Loucy (cell line): Measurements from ENCODE around the gene PUDP.
A peak's percentile ranks its signal among the peaks of the same experiment; 100 is the strongest.

Experiments
- H2AFZ ChIP-seq: fragments of 200-600 bp; sonication (generic); 2 replicates; pipeline ENCODE4 v1.6.0; 2016; ENCODE audit warnings: antibody characterized with exemption, mild to moderate bottlenecking, low read length, moderate library complexity
- H3F3A ChIP-seq: fragments of 200-600 bp; 2 replicates; pipeline ENCODE4 v1.6.0; 2016; ENCODE audit warnings: antibody characterized with exemption, low read depth, mild to moderate bottlenecking
- H3K27me3 ChIP-seq: fragments of 200-600 bp; sonication (generic); 2 replicates; pipeline ENCODE4 v1.6.1; 2014; ENCODE audit warnings: low read length, mild to moderate bottlenecking; ENCODE audit not compliant: insufficient read depth, poor library complexity, severe bottlenecking
- H3K36me3 ChIP-seq: fragments of 200-600 bp; sonication (generic); 2 replicates; pipeline ENCODE4 v1.6.1; 2016; ENCODE audit warnings: low read length; ENCODE audit not compliant: insufficient read depth
- H3K4me1 ChIP-seq: fragments of 200-600 bp; sonication (generic); 2 replicates; pipeline ENCODE4 v1.5.1; 2014; ENCODE audit warnings: low read length, mild to moderate bottlenecking; ENCODE audit not compliant: insufficient read depth, poor library complexity, severe bottlenecking
- H3K4me2 ChIP-seq: fragments of 200-600 bp; sonication (generic); 2 replicates; pipeline ENCODE4 v1.6.0; 2014; ENCODE audit warnings: antibody characterized with exemption, low read length, low read depth, mild to moderate bottlenecking; ENCODE audit not compliant: poor library complexity, severe bottlenecking
- H3K4me3 ChIP-seq: fragments of 200-600 bp; sonication (generic); 2 replicates; pipeline ENCODE4 v1.5.1; 2014; ENCODE audit warnings: low read length, mild to moderate bottlenecking, mixed read lengths; ENCODE audit not compliant: poor library complexity, severe bottlenecking
- H3K79me2 ChIP-seq: fragments of 200-600 bp; sonication (generic); 2 replicates; pipeline ENCODE4 v1.6.1; 2014; ENCODE audit warnings: low read length; ENCODE audit not compliant: insufficient read depth
- H3K9ac ChIP-seq: fragments of 200-600 bp; sonication (generic); 2 replicates; pipeline ENCODE4 v1.6.0; 2014; ENCODE audit warnings: mild to moderate bottlenecking, low read depth, low read length, moderate library complexity; ENCODE audit not compliant: poor library complexity, severe bottlenecking
- H3K9me2 ChIP-seq: fragments of 200-600 bp; sonication (generic); replicated peaks from 2 replicates; pipeline ENCODE4 v1.6.1; 2016; ENCODE audit warnings: low read depth, low read length, mixed read lengths
- H3K9me3 ChIP-seq: fragments of 200-600 bp; sonication (generic); 2 replicates; pipeline ENCODE4 v1.6.1; 2014; ENCODE audit warnings: mild to moderate bottlenecking, antibody characterized with exemption, low read length, low read depth; ENCODE audit not compliant: insufficient read depth
- H4K20me1 ChIP-seq: fragments of 200-600 bp; sonication (generic); 2 replicates; pipeline ENCODE4 v1.6.0; 2014; ENCODE audit warnings: antibody characterized with exemption, low read length, mild to moderate bottlenecking; ENCODE audit not compliant: insufficient read depth, poor library complexity, severe bottlenecking
- CTCF ChIP-seq: fragments of 200-600 bp; sonication (generic); conservative IDR thresholded peaks from 2 replicates; pipeline ENCODE4 v1.5.1; 2014; ENCODE audit warnings: mild to moderate bottlenecking, antibody characterized with exemption, low read length
- EZH2phosphoT487 ChIP-seq: fragments of 200-600 bp; IDR thresholded peaks from 2 replicates; pipeline ENCODE4 v1.6.1; 2018; ENCODE audit warnings: antibody characterized with exemption, mild to moderate bottlenecking, moderate library complexity, borderline replicate concordance

PUDP gene

GRCh38 chrX:7146703-7147412, 1.1 kb downstream of the PUDP start:
- no peak for TF ChIP-seq EZH2phosphoT487
- TF ChIP-seq CTCF: no peak
- Histone ChIP-seq H3K36me3 (no peaks in the 10 kb centered on the region), H3K9me2 (no peaks in the 10 kb centered on the region), H3K79me2 (peaks cover 70% of the 10 kb centered on the region), H4K20me1 (peaks cover 7% of the 10 kb centered on the region), H3K9ac (peak overlapping the region; percentile 89), H3K4me1 (peaks cover 36% of the 10 kb centered on the region), H2AFZ (no peak overlapping the region; the same call in 1 of the 2 replicates), H3K27me3 (no peaks in the 10 kb centered on the region), H3K4me3 (peak overlapping the region; percentile 99), H3K4me2 (peak overlapping the region; percentile 85), H3F3A (no peaks in the 10 kb centered on the region), H3K9me3 (no peaks in the 10 kb centered on the region)

DNA sequence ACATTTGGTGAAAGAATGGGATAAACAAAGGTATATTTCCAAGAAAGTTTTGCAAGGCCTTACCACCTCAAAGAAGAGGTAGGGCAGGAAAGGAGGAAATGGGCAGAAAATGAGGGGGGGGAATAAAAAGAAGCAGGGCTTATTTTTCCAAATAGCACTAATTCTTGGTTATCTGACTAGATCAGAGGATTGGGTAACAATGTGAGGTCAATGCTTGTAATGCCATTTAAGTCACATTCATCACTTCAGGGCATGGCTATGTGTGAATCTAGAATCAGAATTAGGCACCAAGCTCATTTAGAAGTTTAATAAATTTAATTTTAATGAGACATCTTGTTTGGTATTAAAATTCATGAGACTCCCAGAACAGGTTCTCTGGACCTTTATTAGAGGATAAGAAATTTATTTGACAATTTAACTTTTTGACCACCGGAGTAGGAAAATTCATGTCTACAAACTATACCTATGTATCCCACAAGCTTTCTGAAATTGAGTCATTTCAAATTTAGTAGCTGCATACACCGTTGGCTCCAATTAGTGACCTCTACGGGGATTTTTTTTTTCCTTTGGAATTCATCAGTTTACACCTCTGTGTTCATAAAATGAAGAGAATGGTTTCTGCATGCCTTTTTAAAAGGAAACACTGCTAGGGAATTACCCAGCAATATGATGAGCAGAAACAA, 1.8 kb downstream of the PUDP start:
- H3K27me3 ChIP-seq: no peaks in the 10 kb centered on the region
- H4K20me1 ChIP-seq: peaks cover 7% of the 10 kb centered on the region
- peak overlapping the region; percentile 89 for H3K9ac ChIP-seq
- H3F3A ChIP-seq: no peaks in the 10 kb centered on the region
- H3K36me3 ChIP-seq: no peaks in the 10 kb centered on the region
- H2AFZ ChIP-seq: no peak overlapping the region
- H3K79me2 ChIP-seq: peaks cover 65% of the 10 kb centered on the region
- H3K4me2 ChIP-seq: peak overlapping the region; percentile 85
- no peak for TF ChIP-seq CTCF
- TF ChIP-seq EZH2phosphoT487: no peak
- peak overlapping the region; percentile 99 for H3K4me3 ChIP-seq
- H3K4me1 ChIP-seq: peaks cover 36% of the 10 kb centered on the region
- H3K9me2 ChIP-seq: no peaks in the 10 kb centered on the region
- H3K9me3 ChIP-seq: no peaks in the 10 kb centered on the region

DNA sequence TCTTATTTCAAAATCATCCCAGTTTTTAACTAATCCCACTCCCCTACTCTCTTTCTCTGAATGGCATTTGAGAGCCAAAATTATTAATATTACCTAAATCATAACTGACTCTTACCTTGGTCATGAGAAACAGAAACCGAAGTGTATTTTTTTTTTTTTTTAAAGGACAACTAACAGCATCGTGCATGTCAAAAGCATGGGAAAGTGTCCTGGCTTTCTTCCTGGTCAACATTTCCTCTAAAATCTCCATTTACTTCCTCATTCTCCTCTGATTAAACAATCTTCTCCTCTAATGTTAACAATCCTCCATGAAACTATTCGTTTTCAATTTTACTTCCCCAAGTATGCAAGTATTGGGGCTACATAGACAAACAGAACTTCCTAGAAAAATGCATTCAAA, 2.5 kb downstream of the PUDP start:
- peak overlapping the region; percentile 85 for H3K4me2 ChIP-seq
- H3K36me3 ChIP-seq: no peaks in the 10 kb centered on the region
- peaks cover 31% of the 10 kb centered on the region for H3K4me1 ChIP-seq
- no peaks in the 10 kb centered on the region for H3K27me3 ChIP-seq
- H3K9me3 ChIP-seq: no peaks in the 10 kb centered on the region
- no peaks in the 10 kb centered on the region for H3K9me2 ChIP-seq
- H2AFZ ChIP-seq: no peak overlapping the region
- H3K4me3 ChIP-seq: peak overlapping the region; percentile 17
- peaks cover 58% of the 10 kb centered on the region for H3K79me2 ChIP-seq
- peak overlapping the region; percentile 27 for H3K9ac ChIP-seq
- H4K20me1 ChIP-seq: peaks cover 7% of the 10 kb centered on the region
- no peaks in the 10 kb centered on the region for H3F3A ChIP-seq
- TF ChIP-seq EZH2phosphoT487: no peak
